ENCODE results near the gene TNFRSF19. TPM values are rescaled to one million over a fixed set of nuclear protein-coding genes. Genes with fewer than 3 reads are reported as not detected.

TNFRSF19 gene
- total RNA-seq, 1 experiment from 2014 or later, result 0.24 TPM

- Histone ChIP-seq H3K4me3 (no peak overlapping the region), H3K27me3 (ENCODE audit: insufficient read depth, low read depth) (no peaks in the 10 kb centered on the region), H3K79me2 (ENCODE audit: low read depth) (no peaks in the 10 kb centered on the region; the same call in 1 of the 2 replicates), H3K27ac (no peak overlapping the region), H4K20me1 (ENCODE audit: insufficient read depth) (no peaks in the 10 kb centered on the region), H3K9me3 (ENCODE audit: insufficient read depth, low read depth) (no peaks in the 10 kb centered on the region), H3K9me2 (ENCODE audit: insufficient read depth) (no peaks in the 10 kb centered on the region), H3K4me1 (replicated peaks; ENCODE audit: insufficient read depth) (no peaks in the 10 kb centered on the region), H3K36me3 (ENCODE audit: low read depth) (no peaks in the 10 kb centered on the region), H3F3A (ENCODE audit: insufficient read depth, low read depth) (no peaks in the 10 kb centered on the region), H2AFZ (no peak overlapping the region), H3K4me2 (no peak overlapping the region)
- ChIA-PET POLR2A (ENCODE audit: unreplicated experiment) (no interaction called here), CTCF (no interaction called here)
- DNase-seq, result no peak
- TF ChIP-seq, protein P1, sequence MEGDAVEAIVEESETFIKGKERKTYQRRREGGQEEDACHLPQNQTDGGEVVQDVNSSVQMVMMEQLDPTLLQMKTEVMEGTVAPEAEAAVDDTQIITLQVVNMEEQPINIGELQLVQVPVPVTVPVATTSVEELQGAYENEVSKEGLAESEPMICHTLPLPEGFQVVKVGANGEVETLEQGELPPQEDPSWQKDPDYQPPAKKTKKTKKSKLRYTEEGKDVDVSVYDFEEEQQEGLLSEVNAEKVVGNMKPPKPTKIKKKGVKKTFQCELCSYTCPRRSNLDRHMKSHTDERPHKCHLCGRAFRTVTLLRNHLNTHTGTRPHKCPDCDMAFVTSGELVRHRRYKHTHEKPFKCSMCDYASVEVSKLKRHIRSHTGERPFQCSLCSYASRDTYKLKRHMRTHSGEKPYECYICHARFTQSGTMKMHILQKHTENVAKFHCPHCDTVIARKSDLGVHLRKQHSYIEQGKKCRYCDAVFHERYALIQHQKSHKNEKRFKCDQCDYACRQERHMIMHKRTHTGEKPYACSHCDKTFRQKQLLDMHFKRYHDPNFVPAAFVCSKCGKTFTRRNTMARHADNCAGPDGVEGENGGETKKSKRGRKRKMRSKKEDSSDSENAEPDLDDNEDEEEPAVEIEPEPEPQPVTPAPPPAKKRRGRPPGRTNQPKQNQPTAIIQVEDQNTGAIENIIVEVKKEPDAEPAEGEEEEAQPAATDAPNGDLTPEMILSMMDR (conservative IDR thresholded peaks at IDR 0.05), result no peak
- no peak for TF ChIP-seq EZH2 (IDR thresholded peaks at IDR 0.05; ENCODE audit: low read depth)
- no TSS peak for BruUV-seq (replicated peaks)
- intact Hi-C loops (cut with micrococcal nuclease; ENCODE audit: unreplicated experiment), result no loop called here
Measured at GRCh38 chr13:23643338-23644125, 73.3 kb downstream of the TNFRSF19 start.

- Histone ChIP-seq H3K4me2 (no peak overlapping the region), H3K36me3 (ENCODE audit: low read depth) (no peaks in the 10 kb centered on the region), H3F3A (ENCODE audit: insufficient read depth, low read depth) (no peaks in the 10 kb centered on the region), H3K9me3 (ENCODE audit: insufficient read depth, low read depth) (no peaks in the 10 kb centered on the region), H3K79me2 (ENCODE audit: low read depth) (no peaks in the 10 kb centered on the region; the same call in 1 of the 2 replicates), H4K20me1 (ENCODE audit: insufficient read depth) (no peaks in the 10 kb centered on the region), H3K9me2 (ENCODE audit: insufficient read depth) (no peaks in the 10 kb centered on the region), H3K4me3 (no peak overlapping the region), H3K4me1 (replicated peaks; ENCODE audit: insufficient read depth) (no peaks in the 10 kb centered on the region), H3K27me3 (ENCODE audit: insufficient read depth, low read depth) (no peaks in the 10 kb centered on the region), H2AFZ (no peak overlapping the region), H3K27ac (no peak overlapping the region)
- intact Hi-C loops (cut with micrococcal nuclease; ENCODE audit: unreplicated experiment), result no loop called here
- ChIA-PET CTCF (no interaction called here), POLR2A (ENCODE audit: unreplicated experiment) (no interaction called here)
- no peak for TF ChIP-seq EZH2 (IDR thresholded peaks at IDR 0.05; ENCODE audit: low read depth)
- TF ChIP-seq, protein P1 (conservative IDR thresholded peaks at IDR 0.05), result no peak
- no TSS peak for BruUV-seq (replicated peaks)
- no peak for DNase-seq
Measured at GRCh38 chr13:23644126-23644419, 73.9 kb downstream of the TNFRSF19 start.

DNA sequence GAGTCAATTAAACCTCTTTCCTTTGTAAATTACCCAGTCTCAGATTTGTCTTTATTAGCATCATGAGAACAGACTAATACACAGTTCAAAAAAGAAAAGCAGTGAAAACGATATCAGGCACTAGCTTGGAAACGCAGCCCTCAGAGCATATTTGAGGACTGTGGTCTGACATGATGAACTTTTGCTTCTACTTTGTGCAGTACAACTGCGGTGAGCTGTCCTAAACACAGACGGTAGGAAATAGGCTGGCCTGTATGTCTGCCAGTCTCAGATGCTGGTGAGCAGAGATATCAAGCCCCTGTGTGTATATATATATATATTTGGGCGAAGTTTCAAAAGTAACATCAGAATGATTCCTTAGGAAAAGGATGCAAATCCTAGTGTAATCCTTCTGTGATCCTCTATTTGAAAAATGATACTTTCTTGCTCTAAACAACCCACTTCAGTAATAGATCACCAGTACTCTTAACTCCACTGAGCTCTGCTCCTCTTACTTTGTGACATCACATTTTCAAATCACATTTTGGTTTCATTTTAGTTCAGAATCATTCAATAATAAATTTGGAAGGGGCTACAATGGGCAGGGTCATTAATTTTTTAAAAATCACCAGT is 74.4 kb downstream of the TNFRSF19 start:
- DNase-seq, result no peak
- POLR2A ChIA-PET (ENCODE audit: unreplicated experiment), result no interaction called here
- H4K20me1 ChIP-seq (ENCODE audit: insufficient read depth), result no peaks in the 10 kb centered on the region
- H3K4me1 ChIP-seq (replicated peaks; ENCODE audit: insufficient read depth), result no peaks in the 10 kb centered on the region
- no peaks in the 10 kb centered on the region for H3K27me3 ChIP-seq (ENCODE audit: insufficient read depth, low read depth)
- H3K4me2 ChIP-seq, result no peak overlapping the region
- no peaks in the 10 kb centered on the region for H3F3A ChIP-seq (ENCODE audit: insufficient read depth, low read depth)
- no peaks in the 10 kb centered on the region for H3K9me3 ChIP-seq (ENCODE audit: insufficient read depth, low read depth)
- H3K36me3 ChIP-seq (ENCODE audit: low read depth), result no peaks in the 10 kb centered on the region
- BruUV-seq (replicated peaks), result no TSS peak
- no peak overlapping the region for H3K27ac ChIP-seq
- CTCF ChIA-PET, result no interaction called here
- H3K9me2 ChIP-seq (ENCODE audit: insufficient read depth), result no peaks in the 10 kb centered on the region
- no peak overlapping the region for H2AFZ ChIP-seq
- no peaks in the 10 kb centered on the region; the same call in 1 of the 2 replicates for H3K79me2 ChIP-seq (ENCODE audit: low read depth)
- TF ChIP-seq EZH2 (IDR thresholded peaks at IDR 0.05; ENCODE audit: low read depth), result no peak
- TF ChIP-seq, protein P1 (conservative IDR thresholded peaks at IDR 0.05), result no peak
- intact Hi-C loops (cut with micrococcal nuclease; ENCODE audit: unreplicated experiment), result no loop called here
- H3K4me3 ChIP-seq, result no peak overlapping the region

All from PC-9 (cell line).